Sigmoid colon (tissue), 7 donors: ENCODE data around the gene PPAT. TPM values are rescaled to one million over a fixed set of nuclear protein-coding genes. Genes with fewer than 3 reads are reported as not detected.

ENCODE experiments used
- DNase-seq: peaks from one replicate; pipeline ENCODE4 v3.0.0-alpha.2; 2019
- H3K27ac ChIP-seq, 4 donors: fragments of 200-600 bp; sonication (generic); one replicate each; pipeline ENCODE4 v1.5.1; 2016 to 2019; ENCODE audit warnings: mild to moderate bottlenecking in 1 of 4
- H3K27me3 ChIP-seq, 3 donors: fragments of 200-600 bp; sonication (generic); one replicate each; pipeline ENCODE4 v1.5.1; 2019; ENCODE audit warnings: mild to moderate bottlenecking in 1 of 3
- H3K36me3 ChIP-seq, 4 donors: fragments of 200-600 bp; sonication (generic); one replicate each; pipeline ENCODE4 v1.5.1; 2016 to 2019
- H3K4me1 ChIP-seq, 4 donors: fragments of 200-600 bp; sonication (generic); one replicate each; pipeline ENCODE4 v1.5.1; 2017 to 2019
- H3K4me3 ChIP-seq, 4 donors: fragments of 200-600 bp; sonication (generic); one replicate each; pipeline ENCODE4 v1.5.1; 2017 to 2019; ENCODE audit warnings: mild to moderate bottlenecking in 2 of 4, moderate library complexity in 1 of 4
- H3K9me3 ChIP-seq, 4 donors: fragments of 200-600 bp in 3 of 4; sonication (generic) in 3 of 4; one replicate each; pipeline versions ENCODE4 v1.5.1 to v1.6.1; 2013 to 2019
- EP300 ChIP-seq, 4 donors: sonication (generic); formaldehyde crosslinking; IDR thresholded peaks; one replicate each; pipeline ENCODE4 v1.6.1; 2017; ENCODE audit warnings: antibody characterized with exemption in 4 of 4
- POLR2A ChIP-seq, 2 donors: fragments of 450-650 bp; IDR thresholded peaks; one replicate each; pipeline ENCODE4 v1.6.1; 2016; ENCODE audit warnings: antibody characterized with exemption in 2 of 2, mild to moderate bottlenecking in 2 of 2, moderate library complexity in 2 of 2
- POLR2AphosphoS5 ChIP-seq, 4 donors: sonication (generic); formaldehyde crosslinking; IDR thresholded peaks; one replicate each; pipeline ENCODE4 v1.6.1; 2017; ENCODE audit warnings: antibody characterized with exemption in 4 of 4
- WGBS, 2 donors: extraction: QIAGEN DNeasy Blood & Tissue Kit; methylation state at CpG; one replicate each; pipeline ENCODE4 v1.1.7; 2013; 5-methylcytosine and 5-hydroxymethylcytosine counted together
- intact Hi-C: fragments of 100-400 bp; cut with DNase I; formaldehyde crosslinking; loops from one replicate; pipeline ENCODE4 v1.15.1; 2023
- polyA plus RNA-seq, 3 donors: library from polyadenylated mRNA; stranded (reverse); fragments of 200-250 nt; gene quantifications; one replicate each; pipeline ENCODE4 v1.2.3, GENCODE V29; 2013
- total RNA-seq, 4 donors: library from RNA; depleted of rRNA; stranded (reverse); fragments of >200 nt; gene quantifications; one replicate each; pipeline ENCODE4 v1.1.0, GENCODE V29; 2016
- TF ChIP-seq, protein P1 (sequence below), 4 experiments: fragments of 450-650 bp in 3 of 4; fragments of 200-600 bp in 1 of 4; IDR thresholded peaks; one replicate each; pipeline ENCODE4 v1.5.1; 2016 to 2019; ENCODE audit warnings: antibody characterized with exemption in 4 of 4, mild to moderate bottlenecking in 3 of 4, moderate library complexity in 2 of 4
- donor health status: healthy with polysubstance abuse.
- donor health status: Bipolar disorder and iron deficiency.
- donor health status: healthy.

PPAT gene
- total and polyA plus RNA-seq, 7 donors, result 0.60 to 6.3 (median 4.4) TPM

DNA sequence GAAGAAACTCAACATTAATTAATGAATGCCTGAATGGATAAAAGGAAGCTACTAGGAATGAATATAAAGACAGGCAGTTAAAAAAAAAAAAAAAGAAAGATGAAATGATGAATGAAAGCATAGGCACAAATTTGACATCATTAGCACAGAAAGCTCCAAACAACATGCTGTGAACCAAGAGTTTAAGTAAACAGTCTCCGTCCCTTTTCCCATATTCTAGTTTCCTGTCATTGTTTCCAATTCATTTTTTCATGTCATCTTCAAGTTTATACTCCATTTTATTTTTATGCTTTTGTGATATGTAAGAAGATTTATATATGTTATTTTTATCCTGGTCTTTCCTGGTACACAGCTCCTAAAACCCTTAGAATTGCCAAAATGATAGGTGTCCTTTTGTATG is 30.4 kb downstream of the PPAT start:
- no peaks in the 10 kb centered on the region for H3K27me3 ChIP-seq
- no peak overlapping the region for H3K27ac ChIP-seq
- DNase-seq, result no peak
- intact Hi-C loops, result no loop called here
- H3K36me3 ChIP-seq, result peaks cover 0 to 8% (median 0%) of the 10 kb centered on the region in 4 donors
- TF ChIP-seq POLR2AphosphoS5 (IDR thresholded peaks at IDR 0.05), result no peak
- TF ChIP-seq, protein P1, sequence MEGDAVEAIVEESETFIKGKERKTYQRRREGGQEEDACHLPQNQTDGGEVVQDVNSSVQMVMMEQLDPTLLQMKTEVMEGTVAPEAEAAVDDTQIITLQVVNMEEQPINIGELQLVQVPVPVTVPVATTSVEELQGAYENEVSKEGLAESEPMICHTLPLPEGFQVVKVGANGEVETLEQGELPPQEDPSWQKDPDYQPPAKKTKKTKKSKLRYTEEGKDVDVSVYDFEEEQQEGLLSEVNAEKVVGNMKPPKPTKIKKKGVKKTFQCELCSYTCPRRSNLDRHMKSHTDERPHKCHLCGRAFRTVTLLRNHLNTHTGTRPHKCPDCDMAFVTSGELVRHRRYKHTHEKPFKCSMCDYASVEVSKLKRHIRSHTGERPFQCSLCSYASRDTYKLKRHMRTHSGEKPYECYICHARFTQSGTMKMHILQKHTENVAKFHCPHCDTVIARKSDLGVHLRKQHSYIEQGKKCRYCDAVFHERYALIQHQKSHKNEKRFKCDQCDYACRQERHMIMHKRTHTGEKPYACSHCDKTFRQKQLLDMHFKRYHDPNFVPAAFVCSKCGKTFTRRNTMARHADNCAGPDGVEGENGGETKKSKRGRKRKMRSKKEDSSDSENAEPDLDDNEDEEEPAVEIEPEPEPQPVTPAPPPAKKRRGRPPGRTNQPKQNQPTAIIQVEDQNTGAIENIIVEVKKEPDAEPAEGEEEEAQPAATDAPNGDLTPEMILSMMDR (IDR thresholded peaks at IDR 0.05), result no peak
- no peak for TF ChIP-seq POLR2A (IDR thresholded peaks at IDR 0.05)
- TF ChIP-seq EP300 (IDR thresholded peaks at IDR 0.05), result no peak
- H3K4me3 ChIP-seq, result no peak overlapping the region
- WGBS, 2 donors, result 87 to 96% methylated on average over 1 of the region's 1 CpG
- H3K9me3 ChIP-seq, result no peaks in the 10 kb centered on the region
- H3K4me1 ChIP-seq, result peaks cover 0 to 10% (median 8%) of the 10 kb centered on the region in 4 donors

DNA sequence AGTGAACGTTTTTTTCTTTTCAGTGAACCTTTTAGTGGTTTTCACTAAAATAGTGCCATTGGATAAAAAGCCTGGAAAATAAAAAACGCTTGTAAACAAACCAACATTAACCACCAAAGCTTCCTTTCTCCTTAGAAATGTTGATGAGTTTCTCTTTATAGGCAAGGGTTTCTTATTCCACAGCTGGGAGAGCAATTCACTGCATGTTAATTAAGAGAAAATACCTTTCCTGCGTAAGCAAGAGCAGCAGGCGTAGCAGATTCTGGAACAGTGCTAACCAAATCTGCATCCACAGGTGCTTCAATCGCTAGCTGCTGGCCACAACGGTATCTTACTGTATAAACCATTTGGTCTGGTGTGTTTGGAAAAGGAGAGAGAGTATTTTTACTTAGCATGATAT is 34.9 kb downstream of the PPAT start:
- DNase-seq, result no peak
- WGBS, 2 donors, result 88 to 92% methylated on average over 6 of the region's 6 CpGs
- peaks cover 0 to 18% (median 0%) of the 10 kb centered on the region in 4 donors for H3K36me3 ChIP-seq
- no peak overlapping the region for H3K4me3 ChIP-seq
- intact Hi-C loops, result no loop called here
- no peaks in the 10 kb centered on the region for H3K9me3 ChIP-seq
- H3K27ac ChIP-seq, result no peak overlapping the region
- no peaks in the 10 kb centered on the region for H3K27me3 ChIP-seq
- TF ChIP-seq EP300 (IDR thresholded peaks at IDR 0.05) (no peak), POLR2A (IDR thresholded peaks at IDR 0.05) (no peak), POLR2AphosphoS5 (IDR thresholded peaks at IDR 0.05) (no peak)
- TF ChIP-seq, protein P1 (IDR thresholded peaks at IDR 0.05), result no peak
- H3K4me1 ChIP-seq, result no peaks in the 10 kb centered on the region

DNA sequence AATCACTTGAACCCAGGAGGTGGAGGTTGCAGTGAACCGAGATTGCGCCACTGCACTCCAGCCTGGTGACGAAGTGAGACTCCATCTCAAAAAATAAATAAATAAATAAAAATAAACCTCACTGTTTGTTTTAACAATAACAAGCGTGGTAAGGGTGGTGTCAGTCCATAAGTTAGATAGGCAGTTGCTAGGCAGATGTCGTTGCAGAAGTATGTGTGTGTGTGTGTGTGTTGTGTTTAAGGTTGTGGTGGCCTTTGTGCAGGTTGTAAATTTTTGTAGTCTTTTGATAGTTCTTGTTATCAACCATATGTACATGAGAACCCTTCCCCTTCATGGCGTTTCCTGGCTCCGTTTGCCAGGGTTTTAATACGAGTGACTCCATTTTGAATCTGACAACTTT is 44.1 kb downstream of the PPAT start:
- H3K27me3 ChIP-seq, result no peaks in the 10 kb centered on the region
- TF ChIP-seq, protein P1 (IDR thresholded peaks at IDR 0.05), result no peak
- TF ChIP-seq POLR2AphosphoS5 (IDR thresholded peaks at IDR 0.05), result no peak
- no peak for TF ChIP-seq EP300 (IDR thresholded peaks at IDR 0.05)
- TF ChIP-seq POLR2A (IDR thresholded peaks at IDR 0.05), result no peak
- H3K27ac ChIP-seq, result no peak overlapping the region
- no peak overlapping the region for H3K4me3 ChIP-seq
- DNase-seq, result no peak
- H3K36me3 ChIP-seq, result peaks cover 0 to 7% (median 0%) of the 10 kb centered on the region in 4 donors
- WGBS, 2 donors, result 93 to 94% methylated on average over 8 of the region's 8 CpGs
- no peaks in the 10 kb centered on the region for H3K9me3 ChIP-seq
- H3K4me1 ChIP-seq, result peaks cover 0 to 16% (median 12%) of the 10 kb centered on the region in 4 donors
- intact Hi-C loops, result no loop called here

DNA sequence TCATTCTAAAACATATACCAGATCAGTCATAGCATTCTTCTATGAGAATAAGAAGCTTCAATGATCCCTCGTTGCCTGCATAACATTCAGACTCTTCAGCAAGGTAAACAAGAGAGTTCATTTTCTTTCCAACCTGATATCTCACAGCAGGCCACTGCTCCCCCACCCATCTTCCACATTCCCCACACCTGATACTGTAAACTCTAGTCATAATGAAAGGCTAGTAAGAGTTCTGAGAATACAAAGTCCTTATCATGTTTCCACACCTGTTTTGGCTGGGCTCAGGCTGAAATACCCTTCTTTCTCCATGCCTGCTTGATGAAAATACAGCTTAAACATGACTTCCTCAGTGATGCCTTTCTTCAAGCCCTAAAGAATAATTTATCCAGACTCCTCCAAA is 45.9 kb downstream of the PPAT start:
- intact Hi-C loops, result loop anchor here (5.0 kb wide), 1 partner anchor 48 kb away; the partner anchor contains the start of genes PAICS and PPAT
- DNase-seq, result no peak
- H3K9me3 ChIP-seq, result no peaks in the 10 kb centered on the region
- H3K4me3 ChIP-seq, result no peak overlapping the region
- H3K36me3 ChIP-seq, result no peaks in the 10 kb centered on the region
- no peak for TF ChIP-seq POLR2AphosphoS5 (IDR thresholded peaks at IDR 0.05)
- TF ChIP-seq EP300 (IDR thresholded peaks at IDR 0.05), result no peak
- H3K27ac ChIP-seq, result no peak overlapping the region
- H3K27me3 ChIP-seq, result no peaks in the 10 kb centered on the region
- peaks cover 0 to 20% (median 14%) of the 10 kb centered on the region in 4 donors for H3K4me1 ChIP-seq
- WGBS, 2 donors, result 28 to 54% methylated on average over 1 of the region's 1 CpG

GRCh38 chr4:56388306-56388705 is 47.1 kb downstream of the PPAT start:
- intact Hi-C loops, result loop anchor here (5.0 kb wide), 1 partner anchor 49 kb away; the partner anchor contains the start of genes PAICS and PPAT
- H3K27ac ChIP-seq, result peak overlapping the region; percentile 82 to 95 (median 90)
- H3K9me3 ChIP-seq, result no peaks in the 10 kb centered on the region
- peak overlapping the region; percentile 62 to 77 (median 74) for H3K4me3 ChIP-seq
- no peaks in the 10 kb centered on the region for H3K36me3 ChIP-seq
- DNase-seq, result no peak
- H3K27me3 ChIP-seq, result no peaks in the 10 kb centered on the region
- WGBS, 2 donors, result 20 to 37% methylated on average over 6 of the region's 6 CpGs
- H3K4me1 ChIP-seq, result peaks cover 0 to 20% (median 14%) of the 10 kb centered on the region in 4 donors
- TF ChIP-seq, protein P1 (IDR thresholded peaks at IDR 0.05), result no peak
- TF ChIP-seq POLR2A (IDR thresholded peaks at IDR 0.05) (no peak), EP300 (IDR thresholded peaks at IDR 0.05) (no peak), POLR2AphosphoS5 (IDR thresholded peaks at IDR 0.05) (no peak)
